ENCODE data around the gene SNCAIP. TPM values are rescaled to one million over a fixed set of nuclear protein-coding genes. Genes with fewer than 3 reads are reported as not detected.
"Not testable (repeated sequence)": the region's sequence is repeated elsewhere in the genome, so short reads cannot be mapped to it uniquely, and the experiment has no call there.

Gene SNCAIP
- total RNA-seq, 1 experiment from 2014 or later = not detected

- no peaks in the 10 kb centered on the region for H3K4me1 ChIP-seq (ENCODE audit: control insufficient read depth, insufficient read depth, low read length)
- ATAC-seq = no peak
- H3K9me3 ChIP-seq (ENCODE audit: control insufficient read depth, insufficient read depth, low read depth, low read length) = no peaks in the 10 kb centered on the region
- H3K27me3 ChIP-seq (ENCODE audit: control insufficient read depth, insufficient read depth, low read length) = no peaks in the 10 kb centered on the region
- H3K4me3 ChIP-seq (ENCODE audit: low read depth in 2 of 2, low read length in 2 of 2) = no peak overlapping the region
- ChIA-PET POLR2A (no interaction called here), CTCF (no interaction called here)
- no peak for DNase-seq (ENCODE audit: low read depth, low spot score)
- no peak for TF ChIP-seq TCF7L2 (IDR thresholded peaks at IDR 0.05; ENCODE audit: low read depth, low read length)
- TF ChIP-seq SIN3A (IDR thresholded peaks at IDR 0.05; ENCODE audit: borderline replicate concordance, insufficient read depth, low read depth, low read length) = no peak
- TF ChIP-seq POLR2AphosphoS5 (IDR thresholded peaks at IDR 0.05; ENCODE audit: low read depth, low read length) = no peak
- TF ChIP-seq, protein P1, sequence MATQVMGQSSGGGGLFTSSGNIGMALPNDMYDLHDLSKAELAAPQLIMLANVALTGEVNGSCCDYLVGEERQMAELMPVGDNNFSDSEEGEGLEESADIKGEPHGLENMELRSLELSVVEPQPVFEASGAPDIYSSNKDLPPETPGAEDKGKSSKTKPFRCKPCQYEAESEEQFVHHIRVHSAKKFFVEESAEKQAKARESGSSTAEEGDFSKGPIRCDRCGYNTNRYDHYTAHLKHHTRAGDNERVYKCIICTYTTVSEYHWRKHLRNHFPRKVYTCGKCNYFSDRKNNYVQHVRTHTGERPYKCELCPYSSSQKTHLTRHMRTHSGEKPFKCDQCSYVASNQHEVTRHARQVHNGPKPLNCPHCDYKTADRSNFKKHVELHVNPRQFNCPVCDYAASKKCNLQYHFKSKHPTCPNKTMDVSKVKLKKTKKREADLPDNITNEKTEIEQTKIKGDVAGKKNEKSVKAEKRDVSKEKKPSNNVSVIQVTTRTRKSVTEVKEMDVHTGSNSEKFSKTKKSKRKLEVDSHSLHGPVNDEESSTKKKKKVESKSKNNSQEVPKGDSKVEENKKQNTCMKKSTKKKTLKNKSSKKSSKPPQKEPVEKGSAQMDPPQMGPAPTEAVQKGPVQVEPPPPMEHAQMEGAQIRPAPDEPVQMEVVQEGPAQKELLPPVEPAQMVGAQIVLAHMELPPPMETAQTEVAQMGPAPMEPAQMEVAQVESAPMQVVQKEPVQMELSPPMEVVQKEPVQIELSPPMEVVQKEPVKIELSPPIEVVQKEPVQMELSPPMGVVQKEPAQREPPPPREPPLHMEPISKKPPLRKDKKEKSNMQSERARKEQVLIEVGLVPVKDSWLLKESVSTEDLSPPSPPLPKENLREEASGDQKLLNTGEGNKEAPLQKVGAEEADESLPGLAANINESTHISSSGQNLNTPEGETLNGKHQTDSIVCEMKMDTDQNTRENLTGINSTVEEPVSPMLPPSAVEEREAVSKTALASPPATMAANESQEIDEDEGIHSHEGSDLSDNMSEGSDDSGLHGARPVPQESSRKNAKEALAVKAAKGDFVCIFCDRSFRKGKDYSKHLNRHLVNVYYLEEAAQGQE (IDR thresholded peaks at IDR 0.05; ENCODE audit: insufficient read depth in 1 of 2, low read depth in 2 of 2, low read length in 1 of 2) = no peak
- no peak for TF ChIP-seq CTCF (IDR thresholded peaks at IDR 0.05)
- H3K36me3 ChIP-seq (ENCODE audit: control insufficient read depth, insufficient read depth, low read length) = no peaks in the 10 kb centered on the region
- no TSS peak for BruUV-seq (replicated peaks)
- in situ Hi-C loops (cut with HindIII; ENCODE audit: low pct_unique_long_range_greater_than_20kb, low sequenced_read_pairs) (no loop called here), intact Hi-C loops (cut with micrococcal nuclease; ENCODE audit: unreplicated experiment) (no loop called here)
- no peak overlapping the region for H3K27ac ChIP-seq (ENCODE audit: low read length)
These were observed 65.0 kb downstream of the SNCAIP start for GRCh38 chr5:122377026-122377425.

DNA sequence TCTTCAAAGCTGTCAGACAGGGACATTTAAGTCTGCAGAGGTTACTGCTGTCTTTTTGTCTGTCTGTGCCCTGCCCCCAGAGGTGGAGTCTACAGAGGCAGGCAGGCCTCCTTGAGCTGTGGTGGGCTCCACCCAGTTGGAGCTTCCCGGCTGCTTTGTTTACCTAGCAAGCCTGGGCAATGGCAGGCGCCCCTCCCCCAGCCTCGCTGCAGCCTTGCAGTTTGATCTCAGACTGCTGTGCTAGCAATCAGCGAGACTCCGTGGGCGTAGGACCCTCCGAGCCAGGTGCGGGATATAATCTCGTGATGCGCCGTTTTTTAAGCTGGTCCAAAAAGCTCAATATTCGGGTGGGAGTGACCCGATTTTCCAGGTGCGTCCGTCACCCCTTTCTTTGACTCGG is 70.9 kb downstream of the SNCAIP start:
- BruUV-seq (replicated peaks) = not testable (repeated sequence)

DNA sequence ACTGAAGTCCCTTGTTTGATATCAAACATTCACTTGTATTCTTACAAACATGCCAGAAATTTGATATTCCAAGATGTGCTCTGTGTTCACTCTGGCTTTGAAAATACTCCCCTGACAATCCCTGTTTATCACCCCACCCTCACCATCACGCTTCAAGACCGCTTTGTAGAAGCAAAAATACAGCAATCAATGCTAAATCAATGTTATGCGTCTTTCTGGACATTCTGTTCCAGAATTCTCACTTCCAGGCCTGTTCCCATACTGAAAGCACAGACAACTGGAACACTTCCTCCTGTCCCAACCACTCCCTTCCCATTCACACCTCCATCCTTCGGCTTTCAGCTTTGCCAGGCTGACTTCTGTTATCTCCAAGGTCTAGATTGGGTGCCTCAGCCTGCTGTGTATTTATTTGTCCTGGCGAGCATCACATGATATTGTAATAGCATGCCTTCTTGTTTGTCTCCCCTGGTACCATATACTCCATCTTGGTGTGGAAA is 72.8 kb downstream of the SNCAIP start:
- no TSS peak for BruUV-seq (replicated peaks)
- Histone ChIP-seq H3K9me3 (ENCODE audit: control insufficient read depth, insufficient read depth, low read depth, low read length) (no peaks in the 10 kb centered on the region), H3K27ac (ENCODE audit: low read length) (no peak overlapping the region), H3K4me3 (ENCODE audit: low read depth in 2 of 2, low read length in 2 of 2) (no peak overlapping the region), H3K36me3 (ENCODE audit: control insufficient read depth, insufficient read depth, low read length) (no peaks in the 10 kb centered on the region), H3K4me1 (ENCODE audit: control insufficient read depth, insufficient read depth, low read length) (no peaks in the 10 kb centered on the region), H3K27me3 (ENCODE audit: control insufficient read depth, insufficient read depth, low read length) (no peaks in the 10 kb centered on the region; the same call in none of the 2 replicates)
- ChIA-PET CTCF (no interaction called here), POLR2A (no interaction called here)
- in situ Hi-C loops (cut with HindIII; ENCODE audit: low pct_unique_long_range_greater_than_20kb, low sequenced_read_pairs) (no loop called here), intact Hi-C loops (cut with micrococcal nuclease; ENCODE audit: unreplicated experiment) (no loop called here)
- ATAC-seq = no peak
- TF ChIP-seq TCF7L2 (IDR thresholded peaks at IDR 0.05; ENCODE audit: low read depth, low read length) (no peak), POLR2AphosphoS5 (IDR thresholded peaks at IDR 0.05; ENCODE audit: low read depth, low read length) (no peak), SIN3A (IDR thresholded peaks at IDR 0.05; ENCODE audit: borderline replicate concordance, insufficient read depth, low read depth, low read length) (no peak), CTCF (IDR thresholded peaks at IDR 0.05) (no peak)
- TF ChIP-seq, protein P1 (IDR thresholded peaks at IDR 0.05; ENCODE audit: insufficient read depth in 1 of 2, low read depth in 2 of 2, low read length in 1 of 2) = no peak
- DNase-seq (ENCODE audit: low read depth, low spot score) = no peak

More for the DNA sequence above, 70.9 kb downstream of the SNCAIP start:
- in situ Hi-C loops (cut with HindIII; ENCODE audit: low pct_unique_long_range_greater_than_20kb, low sequenced_read_pairs); CTCF ChIA-PET; H3K9me3 ChIP-seq (ENCODE audit: control insufficient read depth, insufficient read depth, low read depth, low read length); ATAC-seq; H3K4me1 ChIP-seq (ENCODE audit: control insufficient read depth, insufficient read depth, low read length); H3K4me3 ChIP-seq (ENCODE audit: low read depth in 2 of 2, low read length in 2 of 2); DNase-seq (ENCODE audit: low read depth, low spot score); POLR2A ChIA-PET; H3K27me3 ChIP-seq (ENCODE audit: control insufficient read depth, insufficient read depth, low read length); H3K36me3 ChIP-seq (ENCODE audit: control insufficient read depth, insufficient read depth, low read length); intact Hi-C loops (cut with micrococcal nuclease; ENCODE audit: unreplicated experiment); H3K27ac ChIP-seq (ENCODE audit: low read length): not testable (repeated sequence)
